Bronchial epithelial cell (primary cell): ENCODE results near the gene SCUBE3. TPM values are rescaled to one million over a fixed set of nuclear protein-coding genes. Genes with fewer than 3 reads are reported as not detected.

Experiments used
- DNase-seq: peaks from one replicate; pipeline ENCODE4 v3.0.0-alpha.2; 2010; ENCODE audit warnings: low read depth
- FAIRE-seq: peaks from 2 replicates; lab custom pipeline; 2011; peaks lifted over from hg19 to GRCh38; lab: Jason Lieb, UNC
- H3K27me3 ChIP-seq: 2 replicates; pipeline ENCODE4 v1.5.1; 2011; ENCODE audit warnings: low read length; ENCODE audit not compliant: control insufficient read depth, insufficient read depth
- H3K36me3 ChIP-seq: 2 replicates; pipeline ENCODE4 v1.5.1; 2011; ENCODE audit warnings: low read length; ENCODE audit not compliant: control insufficient read depth, insufficient read depth
- H3K4me3 ChIP-seq: 2 replicates; pipeline ENCODE4 v1.5.1; 2011; ENCODE audit warnings: mild to moderate bottlenecking, low read depth, low read length, control low read depth
- total RNA-seq: library from RNA; depleted of rRNA; stranded (reverse); fragments of >200 nt; gene quantifications from 2 replicates; pipeline ENCODE4 v1.2.1, GENCODE V29; 2014
- TF ChIP-seq, protein P1 (sequence below): IDR thresholded peaks from 2 replicates; pipeline ENCODE4 v1.5.1; 2011; ENCODE audit warnings: mild to moderate bottlenecking, moderate library complexity, low read length, control low read depth, inconsistent platforms; ENCODE audit not compliant: insufficient read depth, severe bottlenecking

Gene SCUBE3
- not detected in 2 replicates for total RNA-seq

GRCh38 chr6:35213824-35214756 lies at the start of gene SCUBE3:
TSS of gene SCUBE3 (plus strand) at chr6:35213956. CDS start at chr6:35214419, 463 bp downstream.
- TF ChIP-seq, protein P1, sequence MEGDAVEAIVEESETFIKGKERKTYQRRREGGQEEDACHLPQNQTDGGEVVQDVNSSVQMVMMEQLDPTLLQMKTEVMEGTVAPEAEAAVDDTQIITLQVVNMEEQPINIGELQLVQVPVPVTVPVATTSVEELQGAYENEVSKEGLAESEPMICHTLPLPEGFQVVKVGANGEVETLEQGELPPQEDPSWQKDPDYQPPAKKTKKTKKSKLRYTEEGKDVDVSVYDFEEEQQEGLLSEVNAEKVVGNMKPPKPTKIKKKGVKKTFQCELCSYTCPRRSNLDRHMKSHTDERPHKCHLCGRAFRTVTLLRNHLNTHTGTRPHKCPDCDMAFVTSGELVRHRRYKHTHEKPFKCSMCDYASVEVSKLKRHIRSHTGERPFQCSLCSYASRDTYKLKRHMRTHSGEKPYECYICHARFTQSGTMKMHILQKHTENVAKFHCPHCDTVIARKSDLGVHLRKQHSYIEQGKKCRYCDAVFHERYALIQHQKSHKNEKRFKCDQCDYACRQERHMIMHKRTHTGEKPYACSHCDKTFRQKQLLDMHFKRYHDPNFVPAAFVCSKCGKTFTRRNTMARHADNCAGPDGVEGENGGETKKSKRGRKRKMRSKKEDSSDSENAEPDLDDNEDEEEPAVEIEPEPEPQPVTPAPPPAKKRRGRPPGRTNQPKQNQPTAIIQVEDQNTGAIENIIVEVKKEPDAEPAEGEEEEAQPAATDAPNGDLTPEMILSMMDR, result no peak
- H3K4me3 ChIP-seq, result peak within 1 kb of the TSS; percentile 40
- peak; percentile 20 for DNase-seq
- peaks cover 24% of the 10 kb centered on the region for H3K27me3 ChIP-seq
- FAIRE-seq, result no peak
- H3K36me3 ChIP-seq, result no peaks in the 10 kb centered on the region

- no peak for DNase-seq
- TF ChIP-seq, protein P1, result no peak
- Histone ChIP-seq H3K27me3 (no peaks in the 10 kb centered on the region), H3K36me3 (no peaks in the 10 kb centered on the region), H3K4me3 (no peak overlapping the region)
- FAIRE-seq, result no peak
Measured at GRCh38 chr6:35164277-35164676, 49.5 kb upstream of the SCUBE3 start.

DNA sequence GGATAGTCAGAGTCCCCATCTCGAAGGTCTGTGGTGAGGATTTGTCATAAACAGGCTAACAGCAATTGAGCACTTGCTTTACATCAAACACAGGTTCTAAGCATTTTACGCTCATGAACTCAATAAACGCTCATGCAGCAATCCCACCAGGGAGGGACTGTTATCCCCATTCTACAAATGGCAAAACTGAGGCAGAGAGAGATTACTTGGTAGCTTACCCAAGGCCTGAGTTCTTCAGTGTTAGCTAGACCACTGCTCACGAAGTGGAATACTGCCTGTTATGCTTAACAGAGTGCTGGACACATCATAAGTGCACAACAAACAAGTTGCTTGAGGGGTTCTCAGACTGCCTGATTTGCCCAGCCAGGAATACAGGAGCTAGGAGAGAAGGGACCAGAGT lies 48.9 kb upstream of the SCUBE3 start:
- no peak for FAIRE-seq
- no peak overlapping the region for H3K4me3 ChIP-seq
- no peak for DNase-seq
- H3K27me3 ChIP-seq, result no peaks in the 10 kb centered on the region
- no peaks in the 10 kb centered on the region for H3K36me3 ChIP-seq
- TF ChIP-seq, protein P1, result no peak

GRCh38 chr6:35165630-35166071 lies 48.1 kb upstream of the SCUBE3 start:
- FAIRE-seq (no peak), DNase-seq (peak; percentile 95)
- Histone ChIP-seq H3K27me3 (no peaks in the 10 kb centered on the region), H3K36me3 (no peaks in the 10 kb centered on the region), H3K4me3 (no peak overlapping the region)
- TF ChIP-seq, protein P1, result no peak

- TF ChIP-seq, protein P1, result no peak
- no peaks in the 10 kb centered on the region for H3K27me3 ChIP-seq
- no peaks in the 10 kb centered on the region for H3K36me3 ChIP-seq
- FAIRE-seq (no peak), DNase-seq (peak; percentile 26)
- H3K4me3 ChIP-seq, result no peak overlapping the region
Measured at GRCh38 chr6:35166116-35166515, 47.6 kb upstream of the SCUBE3 start.
